MCF 10A (cell line): ENCODE data around the gene OR10D3. TPM values are rescaled to one million over a fixed set of nuclear protein-coding genes. Genes with fewer than 3 reads are reported as not detected.
A peak's percentile ranks its signal among the peaks of the same experiment; 100 is the strongest.

Experiments used
- BruUV-seq: library from RNA; stranded (reverse); fragments of 400-500 nt; replicated peaks from 2 replicates; lab custom pipeline; 2021; lab: Mats Ljungman, UMichigan
- CTCF ChIA-PET: fragments of 300-600 bp; sonication (Branson Sonifier 250); formaldehyde crosslinking; extraction: SDS; loops from one replicate; lab custom pipeline; 2021; ENCODE audit warnings: antibody characterized with exemption, inconsistent platforms; lab: Yijun Ruan, JAX
- POLR2A ChIA-PET: fragments of 300-600, 350-650 bp; sonication (Branson Sonifier 250); formaldehyde crosslinking; extraction: SDS; loops from one replicate; lab custom pipeline; 2020; ENCODE audit warnings: antibody characterized with exemption, inconsistent platforms; lab: Yijun Ruan, JAX
- DNase-seq: peaks from one replicate; pipeline ENCODE4 v3.0.0-alpha.2; 2018; ENCODE audit not compliant: unreplicated experiment
- H3K27ac Mint-ChIP-seq: one replicate; pipeline ENCODE4 v1.8.0; 2022; ENCODE audit warnings: mild to moderate bottlenecking, low read depth, mixed read lengths; ENCODE audit not compliant: unreplicated experiment
- H3K27me3 Mint-ChIP-seq: one replicate; pipeline ENCODE4 v1.8.0; 2022; ENCODE audit warnings: mixed read lengths; ENCODE audit not compliant: insufficient read depth, unreplicated experiment
- H3K36me3 Mint-ChIP-seq: one replicate; pipeline ENCODE4 v1.8.0; 2022; ENCODE audit warnings: mild to moderate bottlenecking, moderate library complexity, mixed read lengths; ENCODE audit not compliant: insufficient read depth, unreplicated experiment
- H3K4me1 Mint-ChIP-seq: one replicate; pipeline ENCODE4 v1.8.0; 2022; ENCODE audit warnings: mixed read lengths; ENCODE audit not compliant: insufficient read depth, unreplicated experiment
- H3K4me3 Mint-ChIP-seq: one replicate; pipeline ENCODE4 v1.8.0; 2022; ENCODE audit warnings: mild to moderate bottlenecking, moderate library complexity, mixed read lengths; ENCODE audit not compliant: unreplicated experiment
- H3K9me3 Mint-ChIP-seq: one replicate; pipeline ENCODE4 v1.8.0; 2022; ENCODE audit warnings: mixed read lengths; ENCODE audit not compliant: unreplicated experiment
- CTCF ChIP-seq: fragments of 200-600 bp; IDR thresholded peaks from one replicate; pipeline ENCODE4 v1.8.0; 2022; ENCODE audit warnings: antibody characterized with exemption, mild to moderate bottlenecking; ENCODE audit not compliant: unreplicated experiment
- intact Hi-C: fragments of 100-400 bp; cut with micrococcal nuclease; formaldehyde crosslinking; loops from 2 replicates; pipeline ENCODE4 v1.14.1; 2022
- total RNA-seq: library from RNA; stranded (reverse); gene quantifications from 2 replicates; pipeline ENCODE4 v1.2.3, GENCODE V29; 2022

Gene OR10D3
- total RNA-seq, 1 experiment from 2014 or later: not detected

GRCh38 chr11:124198897-124199296 is 15.8 kb downstream of the OR10D3 start:
- H3K36me3 Mint-ChIP-seq: no peaks in the 10 kb centered on the region
- ChIA-PET POLR2A (no interaction called here), CTCF (interaction anchor here (0.8 to 3.1 kb wide), 2 partner anchors 128 to 130 kb away, joined by 3 to 16 read pairs; no protein-coding TSS in a partner anchor)
- TF ChIP-seq CTCF: no peak
- no peak overlapping the region for H3K27ac Mint-ChIP-seq
- no peaks in the 10 kb centered on the region for H3K9me3 Mint-ChIP-seq
- intact Hi-C loops: loop anchor here (10.0 kb wide), 2 partner anchors 454 to 554 kb away; partner anchors contain the start of gene ZNF202
- DNase-seq: no peak
- H3K27me3 Mint-ChIP-seq: peaks cover 16% of the 10 kb centered on the region
- H3K4me1 Mint-ChIP-seq: peaks cover under 1% of the 10 kb centered on the region
- H3K4me3 Mint-ChIP-seq: no peak overlapping the region
- BruUV-seq: no TSS peak

- intact Hi-C loops: loop anchor here (10.0 kb wide), 2 partner anchors 455 to 555 kb away; partner anchors contain the start of gene ZNF202
- peak; percentile 52 for DNase-seq
- peak overlapping the region; percentile 24 for H3K27ac Mint-ChIP-seq
- ChIA-PET CTCF (no interaction called here), POLR2A (no interaction called here)
- H3K4me1 Mint-ChIP-seq: no peaks in the 10 kb centered on the region
- H3K4me3 Mint-ChIP-seq: no peak overlapping the region
- no peak for TF ChIP-seq CTCF
- H3K9me3 Mint-ChIP-seq: no peaks in the 10 kb centered on the region
- H3K27me3 Mint-ChIP-seq: peaks cover 16% of the 10 kb centered on the region
- no TSS peak for BruUV-seq
- H3K36me3 Mint-ChIP-seq: no peaks in the 10 kb centered on the region
These were observed 16.6 kb downstream of the OR10D3 start for GRCh38 chr11:124199702-124200101.

- no peak overlapping the region for H3K4me3 Mint-ChIP-seq
- no peak overlapping the region for H3K27ac Mint-ChIP-seq
- H3K36me3 Mint-ChIP-seq: no peaks in the 10 kb centered on the region
- H3K4me1 Mint-ChIP-seq: no peaks in the 10 kb centered on the region
- no peak for TF ChIP-seq CTCF
- ChIA-PET CTCF (interaction anchor here (0.7 kb wide), 2 partner anchors 91 to 159 kb away, joined by 3 read pairs; no protein-coding TSS in a partner anchor), POLR2A (no interaction called here)
- intact Hi-C loops: no loop called here
- BruUV-seq: no TSS peak
- H3K9me3 Mint-ChIP-seq: no peaks in the 10 kb centered on the region
- H3K27me3 Mint-ChIP-seq: peaks cover 16% of the 10 kb centered on the region
- DNase-seq: no peak
These were observed 17.5 kb downstream of the OR10D3 start for GRCh38 chr11:124200671-124201070.

- CTCF ChIA-PET: no interaction called here
- no peaks in the 10 kb centered on the region for H3K36me3 Mint-ChIP-seq
These were observed 19.8 kb downstream of the OR10D3 start for GRCh38 chr11:124202951-124203350.

More at GRCh38 chr11:124202951-124203350, 19.8 kb downstream of the OR10D3 start:
- POLR2A ChIA-PET: no interaction called here
- intact Hi-C loops: no loop called here
- TF ChIP-seq CTCF: no peak
- no peak for DNase-seq
- Mint-ChIP-seq H3K4me3 (no peak overlapping the region), H3K27me3 (peaks cover 18% of the 10 kb centered on the region), H3K4me1 (no peaks in the 10 kb centered on the region), H3K27ac (no peak overlapping the region), H3K9me3 (no peaks in the 10 kb centered on the region)
- BruUV-seq: no TSS peak
